PC-3 (cell line): ENCODE results near the gene NAPSA. TPM values are rescaled to one million over a fixed set of nuclear protein-coding genes. Genes with fewer than 3 reads are reported as not detected.
A peak's percentile ranks its signal among the peaks of the same experiment; 100 is the strongest.

Source experiments
- ATAC-seq: fragments of 200-7000 bp; cut with Tn5 transposase; 2 replicates; pipeline ENCODE4 v1.9.1; 2020; ENCODE audit warnings: mild to moderate bottlenecking, moderate library complexity
- BruUV-seq: library from RNA; stranded (reverse); fragments of 400-500 nt; replicated peaks from 2 replicates; lab custom pipeline; 2021; lab: Mats Ljungman, UMichigan
- CTCF ChIA-PET: fragments of 300-600 bp; sonication (Branson Sonifier 250); formaldehyde crosslinking; loops from one replicate; lab custom pipeline; 2022; ENCODE audit warnings: antibody characterized with exemption; lab: Charles Lee
- POLR2A ChIA-PET: fragments of 300-600 bp; sonication (Branson Sonifier 250); formaldehyde crosslinking; loops from one replicate; lab custom pipeline; 2022; ENCODE audit warnings: antibody characterized with exemption; ENCODE audit not compliant: unreplicated experiment; lab: Charles Lee
- DNase-seq: peaks from one replicate; pipeline ENCODE4 v3.0.0-alpha.2; 2015
- H2AFZ ChIP-seq: fragments of 300-600 bp; sonication (generic); 2 replicates; pipeline ENCODE4 v1.6.0; 2016; ENCODE audit warnings: antibody characterized with exemption, low read length
- H3F3A ChIP-seq: fragments of 300-600 bp; sonication (generic); one replicate; pipeline ENCODE4 v1.6.0; 2017; ENCODE audit warnings: antibody characterized with exemption, low read length, control low read depth, mild to moderate bottlenecking; ENCODE audit not compliant: unreplicated experiment
- H3K27ac ChIP-seq: fragments of 300-600 bp; sonication (generic); 2 replicates; pipeline ENCODE4 v1.5.1; 2016; ENCODE audit warnings: mild to moderate bottlenecking, low read length
- H3K27me3 ChIP-seq: fragments of 300-600 bp; sonication (generic); 2 replicates; pipeline ENCODE4 v1.6.1; 2016; ENCODE audit warnings: low read length, mixed read lengths
- H3K36me3 ChIP-seq: fragments of 300-600 bp; sonication (generic); 2 replicates; pipeline ENCODE4 v1.6.1; 2016; ENCODE audit warnings: low read depth, mixed run types, low read length, mixed read lengths
- H3K4me1 ChIP-seq: fragments of 300-600 bp; sonication (generic); 2 replicates; pipeline ENCODE4 v1.5.1; 2016; ENCODE audit warnings: low read length; ENCODE audit not compliant: insufficient read depth
- H3K4me2 ChIP-seq: fragments of 300-600 bp; sonication (generic); 2 replicates; pipeline ENCODE4 v1.6.0; 2016; ENCODE audit warnings: low read length
- H3K4me3 ChIP-seq: fragments of 300-600 bp; sonication (generic); 2 replicates; pipeline ENCODE4 v1.5.1; 2016; ENCODE audit warnings: mild to moderate bottlenecking, low read length, mixed read lengths
- H3K79me2 ChIP-seq: fragments of 300-600 bp; sonication (generic); 2 replicates; pipeline ENCODE4 v1.6.1; 2017; ENCODE audit warnings: low read length, mixed read lengths
- H3K9ac ChIP-seq: fragments of 300-600 bp; sonication (generic); 2 replicates; pipeline ENCODE4 v1.6.0; 2016; ENCODE audit warnings: mild to moderate bottlenecking, low read length
- H3K9me2 ChIP-seq: fragments of 300-600 bp; sonication (generic); replicated peaks from 2 replicates; pipeline ENCODE4 v1.6.1; 2016; ENCODE audit warnings: mixed run types, low read length, mixed read lengths
- H3K9me3 ChIP-seq: fragments of 300-600 bp; sonication (generic); 2 replicates; pipeline ENCODE4 v1.6.1; 2016; ENCODE audit warnings: low read length, mixed read lengths
- H4K20me1 ChIP-seq: fragments of 300-600 bp; sonication (generic); 2 replicates; pipeline ENCODE4 v1.6.1; 2016; ENCODE audit warnings: low read length, mixed read lengths
- CTCF ChIP-seq: fragments of 300-600 bp; sonication (generic); conservative IDR thresholded peaks from 2 replicates; pipeline ENCODE4 v1.5.1; 2017; ENCODE audit warnings: antibody characterized with exemption, low read depth, mild to moderate bottlenecking, low read length
- EZH2 ChIP-seq: fragments of 300-600 bp; sonication (generic); IDR thresholded peaks from one replicate; pipeline ENCODE4 v1.6.1; 2017; ENCODE audit warnings: antibody characterized with exemption, mild to moderate bottlenecking, low read length; ENCODE audit not compliant: unreplicated experiment
- EZH2phosphoT487 ChIP-seq: fragments of 300-600 bp; sonication (generic); IDR thresholded peaks from 2 replicates; pipeline ENCODE4 v1.6.1; 2018; ENCODE audit warnings: mild to moderate bottlenecking, antibody characterized with exemption, low read length, borderline replicate concordance
- intact Hi-C: fragments of 100-400 bp; cut with micrococcal nuclease; formaldehyde crosslinking; loops from 2 replicates; pipeline ENCODE4 v1.9.0; 2023
- total RNA-seq: library from RNA; depleted of rRNA; stranded (reverse); fragments of >200 nt; gene quantifications from 2 replicates; pipeline ENCODE4 v1.2.3, GENCODE V29; 2014

NAPSA gene
- total RNA-seq, 1 experiment from 2014 or later, result 3.0 TPM

- Histone ChIP-seq H3K4me2 (no peak overlapping the region), H3K27me3 (no peaks in the 10 kb centered on the region), H3K9me2 (no peaks in the 10 kb centered on the region), H3F3A (peaks cover 3% of the 10 kb centered on the region), H2AFZ (no peak overlapping the region), H3K9me3 (no peaks in the 10 kb centered on the region), H3K27ac (no peak overlapping the region), H4K20me1 (peaks cover 14% of the 10 kb centered on the region), H3K9ac (no peak overlapping the region), H3K4me1 (peaks cover 15% of the 10 kb centered on the region; the same call in 1 of the 2 replicates), H3K36me3 (peaks cover 30% of the 10 kb centered on the region), H3K79me2 (peaks cover 12% of the 10 kb centered on the region), H3K4me3 (no peak overlapping the region)
- BruUV-seq, result no TSS peak
- intact Hi-C loops, result no loop called here
- ChIA-PET CTCF (no interaction called here), POLR2A (no interaction called here)
- no peak for DNase-seq
- no peak for TF ChIP-seq EZH2
- 0 out of 2 replicates have a peak, but pooled peaks have one; percentile 16 for TF ChIP-seq CTCF
- ATAC-seq, result no peak
These were observed 14.2 kb upstream of the NAPSA start for GRCh38 chr19:50379602-50380001.

- peaks cover 21% of the 10 kb centered on the region for H3K4me1 ChIP-seq
- ATAC-seq, result no peak
- peaks cover 14% of the 10 kb centered on the region for H4K20me1 ChIP-seq
- H3K4me3 ChIP-seq, result no peak overlapping the region
- H3K27ac ChIP-seq, result no peak overlapping the region
- H3K9me3 ChIP-seq, result no peaks in the 10 kb centered on the region
- H3K36me3 ChIP-seq, result peaks cover 30% of the 10 kb centered on the region
- no peak overlapping the region for H3K4me2 ChIP-seq
- ChIA-PET POLR2A (no interaction called here), CTCF (no interaction called here)
- H3K9me2 ChIP-seq, result no peaks in the 10 kb centered on the region
- peaks cover 8% of the 10 kb centered on the region; the same call in 1 of the 2 replicates for H3K79me2 ChIP-seq
- no TSS peak for BruUV-seq
- TF ChIP-seq EZH2phosphoT487 (no peak), CTCF (no peak), EZH2 (no peak)
- H3K27me3 ChIP-seq, result no peaks in the 10 kb centered on the region
- H3K9ac ChIP-seq, result no peak overlapping the region
- no peak overlapping the region for H2AFZ ChIP-seq
- intact Hi-C loops, result no loop called here
- DNase-seq, result no peak
- H3F3A ChIP-seq, result peaks cover 3% of the 10 kb centered on the region
These were observed 13.4 kb upstream of the NAPSA start for GRCh38 chr19:50378863-50379236.

- intact Hi-C loops, result no loop called here
- Histone ChIP-seq H3K79me2 (peaks cover 8% of the 10 kb centered on the region; the same call in 1 of the 2 replicates), H3K9me3 (no peaks in the 10 kb centered on the region), H2AFZ (no peak overlapping the region), H3K9ac (no peak overlapping the region), H3F3A (peaks cover 1% of the 10 kb centered on the region), H3K27ac (no peak overlapping the region), H3K4me3 (no peak overlapping the region), H3K4me2 (no peak overlapping the region), H3K36me3 (peaks cover 30% of the 10 kb centered on the region), H3K9me2 (no peaks in the 10 kb centered on the region), H3K4me1 (peaks cover 17% of the 10 kb centered on the region), H3K27me3 (no peaks in the 10 kb centered on the region), H4K20me1 (peaks cover 14% of the 10 kb centered on the region)
- BruUV-seq, result TSS peak; percentile 30
- POLR2A ChIA-PET, result no interaction called here
- CTCF ChIA-PET, result no interaction called here
- ATAC-seq (no peak), DNase-seq (no peak)
- TF ChIP-seq CTCF (no peak), EZH2phosphoT487 (no peak), EZH2 (no peak)
These were observed 12.9 kb upstream of the NAPSA start for GRCh38 chr19:50378169-50378862.
